Spleen (tissue), 11 donors: ENCODE results near the gene FAN1. TPM values are rescaled to one million over a fixed set of nuclear protein-coding genes. Genes with fewer than 3 reads are reported as not detected.

Source experiments
- DNase-seq: peaks from one replicate; pipeline ENCODE4 v3.0.0-alpha.2; 2020
- H3K27ac ChIP-seq, 8 donors: fragments of 200-600 bp; sonication (generic) in 7 of 8; 1 replicate in 4 of 8; 2 replicates in 4 of 8; pipeline versions ENCODE4 v1.5.0 to v1.8.0; 2016 to 2021; ENCODE audit warnings: inconsistent platforms in 4 of 8, mild to moderate bottlenecking in 4 of 8, moderate library complexity in 1 of 8
- H3K27me3 ChIP-seq, 7 donors: fragments of 200-600 bp; sonication (generic) in 6 of 7; replicated peaks in 1 of 7; 1 replicate in 4 of 7; 2 replicates in 3 of 7; pipeline versions ENCODE4 v1.5.0 to v1.8.0; 2016 to 2021; ENCODE audit warnings: inconsistent platforms in 3 of 7, mild to moderate bottlenecking in 1 of 7
- H3K36me3 ChIP-seq, 6 donors: fragments of 200-600 bp; sonication (generic) in 5 of 6; 1 replicate in 4 of 6; 2 replicates in 2 of 6; pipeline versions ENCODE4 v1.5.0 to v1.8.0; 2016 to 2021; ENCODE audit warnings: inconsistent platforms in 2 of 6
- H3K4me1 ChIP-seq, 6 donors: fragments of 200-600 bp; sonication (generic) in 5 of 6; 1 replicate in 3 of 6; 2 replicates in 3 of 6; pipeline versions ENCODE4 v1.5.0 to v1.8.0; 2016 to 2021; ENCODE audit warnings: inconsistent platforms in 3 of 6
- H3K4me3 ChIP-seq, 8 donors: fragments of 200-600 bp; sonication (generic) in 7 of 8; 1 replicate in 4 of 8; 2 replicates in 4 of 8; pipeline versions ENCODE4 v1.5.0 to v1.8.0; 2016 to 2021; ENCODE audit warnings: inconsistent platforms in 4 of 8, mild to moderate bottlenecking in 4 of 8, moderate library complexity in 2 of 8
- H3K9me3 ChIP-seq, 8 donors: fragments of 200-600 bp; sonication (generic) in 7 of 8; 1 replicate in 4 of 8; 2 replicates in 4 of 8; pipeline versions ENCODE4 v1.5.0 to v1.8.0; 2016 to 2021; ENCODE audit warnings: inconsistent platforms in 4 of 8
- POLR2A ChIP-seq, 3 donors: fragments of 450-650 bp; IDR thresholded peaks; one replicate each; pipeline ENCODE4 v1.5.1; 2017; ENCODE audit warnings: antibody characterized with exemption in 3 of 3, mild to moderate bottlenecking in 1 of 3
- POLR2AphosphoS5 ChIP-seq, 3 donors: sonication (generic); formaldehyde crosslinking; IDR thresholded peaks; one replicate each; pipeline ENCODE4 v1.5.1; 2017; ENCODE audit warnings: antibody characterized with exemption in 3 of 3
- WGBS, 5 donors: extraction: QIAGEN DNeasy Blood & Tissue Kit in 3 of 5; methylation state at CpG; one replicate each; pipeline versions ENCODE4 v1.1.5 to v1.1.7; 2013 to 2018; 5-methylcytosine and 5-hydroxymethylcytosine counted together
- intact Hi-C: fragments of 100-400 bp; cut with DNase I; formaldehyde crosslinking; loops from one replicate; pipeline ENCODE4 v1.15.0; 2023; ENCODE audit warnings: low total_unique reads
- polyA plus RNA-seq, 3 donors: library from polyadenylated mRNA; stranded (reverse); fragments of 200-250 nt; gene quantifications; one replicate each; pipeline ENCODE4 v1.2.1, GENCODE V29; 2013
- total RNA-seq, 7 donors: library from RNA; depleted of rRNA in 3 of 7; stranded (reverse); fragments of >200 nt in 3 of 7; fragmentation: NEBNext Ultra II Directional in 4 of 7; extraction: Animal tissue kit (Norgen Biotek cat#: 25700) in 4 of 7; gene quantifications; one replicate each; pipeline versions ENCODE4 v1.1.0 to v1.2.1, GENCODE V29; 2016 to 2021
- TF ChIP-seq, protein P1 (sequence below), 11 experiments: fragments of 200-600 bp in 7 of 11; fragments of 450-650 bp in 4 of 11; sonication (generic) in 4 of 11; IDR thresholded peaks in 8 of 11; conservative IDR thresholded peaks in 3 of 11; 1 replicate in 7 of 11; 2 replicates in 4 of 11; pipeline versions ENCODE4 v1.4.0 to v1.8.0; 2016 to 2021; ENCODE audit warnings: antibody characterized with exemption in 11 of 11, inconsistent platforms in 4 of 11, mild to moderate bottlenecking in 1 of 11
- donor health status: healthy with polysubstance abuse.
- donor health status: DM: no; HTN: no; CAD: no; lungs with moderate emphysema.
- donor health status: DM: no; HTN: no; CAD: no.
- donor health status: Bipolar disorder and iron deficiency.
- donor health status: healthy.
- donor health status: DM: no; HTN: no; CAD: no.
- donor health status: DM: yes; HTN: yes; CAD: no.

FAN1 gene
- total and polyA plus RNA-seq, 10 donors = 6.5 to 22.1 (median 12.6) TPM

DNA sequence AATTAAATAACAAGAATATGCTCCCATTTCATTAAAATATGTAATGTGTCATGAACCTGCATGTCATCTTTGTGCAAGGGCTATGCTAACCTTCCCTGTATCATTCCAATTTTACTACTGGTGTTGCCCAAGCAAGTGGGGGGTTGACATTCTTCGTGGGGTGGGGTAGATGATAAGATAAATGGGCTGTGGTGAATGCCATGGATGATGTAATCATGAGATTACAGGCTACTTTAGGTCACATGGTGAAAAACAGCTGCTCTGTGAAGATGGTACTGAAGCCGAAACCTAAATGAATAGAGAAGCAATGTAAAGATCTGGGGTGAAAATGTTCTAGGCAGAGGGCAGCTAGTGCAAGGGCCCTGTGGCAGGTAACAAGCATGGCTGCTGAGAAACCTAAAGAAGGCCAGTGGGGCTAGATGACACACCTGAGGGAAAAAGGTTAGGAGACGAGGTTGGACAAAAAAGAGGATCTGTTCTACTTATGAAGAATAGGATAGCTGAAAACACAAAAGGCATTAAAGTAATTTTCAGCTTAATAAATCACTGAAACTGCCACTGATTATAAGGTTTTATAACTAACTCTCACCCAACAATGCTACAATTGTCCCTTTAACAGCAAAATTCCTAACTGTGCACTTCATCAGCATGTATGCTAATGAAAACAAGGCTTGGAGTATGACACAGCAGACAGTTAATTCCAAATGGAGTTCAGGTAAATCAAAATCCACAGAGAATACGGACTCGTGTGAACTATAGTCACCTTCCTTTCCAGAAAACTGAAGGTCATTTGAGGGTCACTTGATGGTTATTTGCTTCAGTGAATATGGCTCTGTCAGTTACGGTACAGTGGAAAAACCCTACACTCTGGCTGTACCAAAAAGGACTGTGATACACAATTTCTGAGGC, 52.8 kb downstream of the FAN1 start:
- 86 to 92% (median 90%) methylated on average over 6 of the region's 6 CpGs for WGBS, 5 donors
- no peaks in the 10 kb centered on the region for H3K9me3 ChIP-seq
- TF ChIP-seq POLR2AphosphoS5 (IDR thresholded peaks at IDR 0.05) (no peak), POLR2A (IDR thresholded peaks at IDR 0.05) (no peak)
- TF ChIP-seq, protein P1, sequence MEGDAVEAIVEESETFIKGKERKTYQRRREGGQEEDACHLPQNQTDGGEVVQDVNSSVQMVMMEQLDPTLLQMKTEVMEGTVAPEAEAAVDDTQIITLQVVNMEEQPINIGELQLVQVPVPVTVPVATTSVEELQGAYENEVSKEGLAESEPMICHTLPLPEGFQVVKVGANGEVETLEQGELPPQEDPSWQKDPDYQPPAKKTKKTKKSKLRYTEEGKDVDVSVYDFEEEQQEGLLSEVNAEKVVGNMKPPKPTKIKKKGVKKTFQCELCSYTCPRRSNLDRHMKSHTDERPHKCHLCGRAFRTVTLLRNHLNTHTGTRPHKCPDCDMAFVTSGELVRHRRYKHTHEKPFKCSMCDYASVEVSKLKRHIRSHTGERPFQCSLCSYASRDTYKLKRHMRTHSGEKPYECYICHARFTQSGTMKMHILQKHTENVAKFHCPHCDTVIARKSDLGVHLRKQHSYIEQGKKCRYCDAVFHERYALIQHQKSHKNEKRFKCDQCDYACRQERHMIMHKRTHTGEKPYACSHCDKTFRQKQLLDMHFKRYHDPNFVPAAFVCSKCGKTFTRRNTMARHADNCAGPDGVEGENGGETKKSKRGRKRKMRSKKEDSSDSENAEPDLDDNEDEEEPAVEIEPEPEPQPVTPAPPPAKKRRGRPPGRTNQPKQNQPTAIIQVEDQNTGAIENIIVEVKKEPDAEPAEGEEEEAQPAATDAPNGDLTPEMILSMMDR (IDR thresholded peaks at IDR 0.05 in 8 of 11, conservative IDR thresholded peaks at IDR 0.05 in 3 of 11) = no peak

DNA sequence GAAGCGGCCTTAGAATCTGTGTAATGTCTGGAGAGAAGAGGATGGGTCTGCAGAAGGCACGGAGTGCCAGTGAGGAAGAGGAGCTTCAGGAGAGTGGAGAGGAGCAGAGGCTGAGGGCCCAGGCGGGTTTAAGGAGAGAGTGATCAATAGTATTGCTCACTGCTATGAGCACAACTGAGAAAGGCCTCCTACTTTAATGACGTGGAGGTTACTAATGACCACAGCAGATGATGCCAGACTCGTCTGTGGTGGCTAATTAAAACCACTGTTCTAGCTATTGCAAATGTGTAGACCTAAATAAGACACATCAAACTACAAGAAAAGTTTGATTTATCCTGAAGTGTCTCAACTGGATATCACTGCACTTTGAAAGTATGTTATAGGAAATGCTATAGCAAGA, 54.5 kb downstream of the FAN1 start:
- WGBS, 5 donors = 91 to 95% (median 93%) methylated on average over 5 of the region's 5 CpGs
- Histone ChIP-seq H3K27ac (no peak overlapping the region), H3K9me3 (no peaks in the 10 kb centered on the region), H3K4me3 (no peak overlapping the region), H3K4me1 (peaks cover 0 to 35% (median 9%) of the 10 kb centered on the region in 6 donors), H3K27me3 (no peaks in the 10 kb centered on the region), H3K36me3 (peaks cover 0 to 100% (median 74%) of the 10 kb centered on the region in 6 donors)
- TF ChIP-seq POLR2A (IDR thresholded peaks at IDR 0.05) (no peak), POLR2AphosphoS5 (IDR thresholded peaks at IDR 0.05) (no peak)
- TF ChIP-seq, protein P1 (IDR thresholded peaks at IDR 0.05 in 8 of 11, conservative IDR thresholded peaks at IDR 0.05 in 3 of 11) = no peak
- intact Hi-C loops = no loop called here
- DNase-seq = no peak

More for the DNA sequence above, 52.8 kb downstream of the FAN1 start:
- intact Hi-C loops = no loop called here
- H3K27me3 ChIP-seq = no peaks in the 10 kb centered on the region
- no peak overlapping the region for H3K4me3 ChIP-seq
- H3K27ac ChIP-seq = no peak overlapping the region
- peaks cover 0 to 100% (median 86%) of the 10 kb centered on the region in 6 donors for H3K36me3 ChIP-seq
- DNase-seq = no peak
- peaks cover 0 to 19% (median 2%) of the 10 kb centered on the region in 6 donors for H3K4me1 ChIP-seq

DNA sequence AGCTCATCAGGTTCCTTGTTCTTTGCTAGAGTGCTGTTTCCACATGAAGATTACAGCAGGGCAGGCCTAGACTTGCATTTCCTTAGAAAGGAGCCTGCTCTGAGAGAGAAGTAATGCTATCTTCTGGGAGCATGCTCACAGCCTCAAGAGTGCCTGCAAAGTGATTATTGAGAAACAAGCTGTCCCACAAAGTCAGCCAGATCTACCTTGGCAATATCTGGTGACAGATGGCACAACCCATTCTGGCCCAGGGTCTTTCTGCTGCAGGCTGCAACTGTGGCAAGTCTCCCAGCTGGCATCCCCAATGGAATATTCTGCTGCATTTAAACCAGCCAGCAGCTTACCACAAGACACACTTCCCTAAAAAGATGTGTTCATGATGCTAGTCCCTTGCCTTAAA, 58.4 kb downstream of the FAN1 start:
- no peaks in the 10 kb centered on the region for H3K27me3 ChIP-seq
- peaks cover 0 to 100% (median 60%) of the 10 kb centered on the region in 6 donors for H3K36me3 ChIP-seq
- H3K4me1 ChIP-seq = peaks cover 0 to 23% (median 2%) of the 10 kb centered on the region in 6 donors
- intact Hi-C loops = no loop called here
- no peak for DNase-seq
- TF ChIP-seq POLR2AphosphoS5 (IDR thresholded peaks at IDR 0.05) = no peak
- TF ChIP-seq POLR2A (IDR thresholded peaks at IDR 0.05) = no peak
- TF ChIP-seq, protein P1 (IDR thresholded peaks at IDR 0.05 in 8 of 11, conservative IDR thresholded peaks at IDR 0.05 in 3 of 11) = no peak
- H3K27ac ChIP-seq = no peak overlapping the region
- H3K4me3 ChIP-seq = no peak overlapping the region
- H3K9me3 ChIP-seq = no peaks in the 10 kb centered on the region

DNA sequence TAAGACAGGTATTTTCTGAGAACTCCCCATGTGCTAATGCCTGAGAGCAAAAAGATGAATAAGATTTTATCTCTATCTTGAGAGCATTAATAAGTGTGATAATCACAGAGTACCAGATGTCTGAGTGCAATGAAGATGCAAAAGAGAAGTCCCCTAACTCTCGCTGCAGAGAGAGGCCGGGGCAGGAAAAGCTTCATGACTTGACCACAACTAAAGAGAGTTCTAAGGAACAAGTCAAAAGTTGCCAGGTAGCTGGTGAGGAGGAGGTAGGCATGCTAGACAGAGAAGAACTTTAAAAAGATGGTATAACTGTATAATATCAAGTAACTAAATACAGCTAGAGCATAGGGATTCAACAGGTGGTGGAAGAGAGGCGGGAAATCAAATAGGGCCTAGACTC, 58.9 kb downstream of the FAN1 start:
- peaks cover 0 to 23% (median 2%) of the 10 kb centered on the region in 6 donors for H3K4me1 ChIP-seq
- no peak overlapping the region for H3K27ac ChIP-seq
- TF ChIP-seq POLR2A (IDR thresholded peaks at IDR 0.05) (no peak), POLR2AphosphoS5 (IDR thresholded peaks at IDR 0.05) (no peak)
- TF ChIP-seq, protein P1 (IDR thresholded peaks at IDR 0.05 in 8 of 11, conservative IDR thresholded peaks at IDR 0.05 in 3 of 11) = no peak
- no peaks in the 10 kb centered on the region for H3K27me3 ChIP-seq
- peaks cover 0 to 100% (median 56%) of the 10 kb centered on the region in 6 donors for H3K36me3 ChIP-seq
- H3K9me3 ChIP-seq = no peaks in the 10 kb centered on the region
- WGBS, 5 donors = 86 to 94% (median 90%) methylated on average over 3 of the region's 3 CpGs
- intact Hi-C loops = no loop called here
- no peak overlapping the region for H3K4me3 ChIP-seq
- no peak for DNase-seq
